Subcutaneous abdominal adipose tissue (tissue), 5 donors: ENCODE data around the gene CENPO.

ENCODE experiments used
- H3K27ac ChIP-seq: one replicate; pipeline ENCODE4 v1.7.0; 2013; ENCODE audit warnings: low read depth, mild to moderate bottlenecking, inconsistent platforms, low read length, moderate library complexity
- H3K27me3 ChIP-seq, 5 donors: one replicate each; pipeline ENCODE4 v1.7.0; 2013; ENCODE audit warnings: low read length in 5 of 5, inconsistent platforms in 1 of 5; ENCODE audit not compliant: control insufficient read depth in 5 of 5, insufficient read depth in 4 of 5
- H3K36me3 ChIP-seq, 5 donors: one replicate each; pipeline ENCODE4 v1.7.0; 2013; ENCODE audit warnings: low read length in 5 of 5; ENCODE audit not compliant: control insufficient read depth in 5 of 5, insufficient read depth in 5 of 5
- H3K4me1 ChIP-seq, 5 donors: one replicate each; pipeline ENCODE4 v1.7.0; 2013; ENCODE audit warnings: low read length in 5 of 5, mild to moderate bottlenecking in 3 of 5, moderate library complexity in 1 of 5; ENCODE audit not compliant: control insufficient read depth in 5 of 5, insufficient read depth in 5 of 5
- H3K4me3 ChIP-seq, 5 donors: one replicate each; pipeline ENCODE4 v1.7.0; 2013; ENCODE audit warnings: low read length in 5 of 5, low read depth in 1 of 5
- H3K9ac ChIP-seq, 5 donors: one replicate each; pipeline ENCODE4 v1.7.0; 2013; ENCODE audit warnings: low read length in 5 of 5, mild to moderate bottlenecking in 4 of 5, moderate library complexity in 3 of 5
- H3K9me3 ChIP-seq, 5 donors: one replicate each; pipeline ENCODE4 v1.7.0; 2013; ENCODE audit warnings: low read length in 5 of 5; ENCODE audit not compliant: control insufficient read depth in 5 of 5
- donor health status: healthy.
- donor health status: healthy.
- donor health status: healthy.
- donor health status: healthy.
- donor health status: healthy.

Gene CENPO

DNA sequence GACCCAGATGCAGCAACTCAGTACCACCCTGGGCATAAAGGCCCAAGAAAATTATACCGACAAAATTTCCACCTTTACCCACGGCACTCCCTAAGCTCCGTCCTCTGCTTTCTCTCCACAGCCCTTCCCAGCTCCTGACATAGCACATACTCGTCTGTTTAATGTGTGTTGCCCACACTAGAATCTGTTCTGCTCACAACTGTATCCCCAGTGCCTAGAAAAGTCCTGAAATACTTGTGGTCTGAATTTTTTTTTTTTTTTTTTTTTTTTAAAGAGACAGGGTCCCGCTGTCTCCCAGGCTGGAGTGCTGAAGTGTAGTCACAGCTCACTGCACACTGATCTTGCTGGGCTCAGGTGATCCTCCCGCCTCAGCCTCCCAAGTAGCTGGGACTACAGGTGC lies 64.5 kb downstream of the CENPO start:
- Histone ChIP-seq H3K4me3 (no peak overlapping the region), H3K9me3 (no peaks in the 10 kb centered on the region), H3K4me1 (peaks cover 4 to 51% (median 34%) of the 10 kb centered on the region in 5 donors), H3K36me3 (no peaks in the 10 kb centered on the region), H3K9ac (no peak overlapping the region), H3K27ac (no peak overlapping the region), H3K27me3 (no peaks in the 10 kb centered on the region)

DNA sequence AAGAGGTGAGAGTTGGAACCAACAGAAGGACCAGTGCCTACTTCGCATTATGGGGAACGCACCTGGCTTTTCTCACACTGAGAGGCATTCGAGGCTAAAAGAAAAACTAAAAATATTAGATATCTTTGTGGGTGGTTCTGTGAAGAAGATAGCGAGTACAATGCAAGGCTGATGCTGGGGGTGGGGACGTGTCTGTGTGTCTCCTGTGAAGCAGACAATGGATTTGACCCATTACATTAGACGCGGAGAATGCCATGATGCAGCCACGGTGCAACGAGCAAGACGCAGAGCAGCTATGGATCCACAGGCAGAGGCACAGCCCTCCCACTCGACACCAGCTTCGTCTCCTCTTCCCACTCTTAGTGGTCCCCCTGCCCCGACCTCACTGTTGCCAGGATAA lies 65.8 kb downstream of the CENPO start:
- Histone ChIP-seq H3K4me1 (peaks cover 4 to 51% (median 34%) of the 10 kb centered on the region in 5 donors), H3K4me3 (no peak overlapping the region), H3K9me3 (no peaks in the 10 kb centered on the region), H3K27me3 (no peaks in the 10 kb centered on the region), H3K27ac (no peak overlapping the region), H3K36me3 (no peaks in the 10 kb centered on the region), H3K9ac (no peak overlapping the region)

DNA sequence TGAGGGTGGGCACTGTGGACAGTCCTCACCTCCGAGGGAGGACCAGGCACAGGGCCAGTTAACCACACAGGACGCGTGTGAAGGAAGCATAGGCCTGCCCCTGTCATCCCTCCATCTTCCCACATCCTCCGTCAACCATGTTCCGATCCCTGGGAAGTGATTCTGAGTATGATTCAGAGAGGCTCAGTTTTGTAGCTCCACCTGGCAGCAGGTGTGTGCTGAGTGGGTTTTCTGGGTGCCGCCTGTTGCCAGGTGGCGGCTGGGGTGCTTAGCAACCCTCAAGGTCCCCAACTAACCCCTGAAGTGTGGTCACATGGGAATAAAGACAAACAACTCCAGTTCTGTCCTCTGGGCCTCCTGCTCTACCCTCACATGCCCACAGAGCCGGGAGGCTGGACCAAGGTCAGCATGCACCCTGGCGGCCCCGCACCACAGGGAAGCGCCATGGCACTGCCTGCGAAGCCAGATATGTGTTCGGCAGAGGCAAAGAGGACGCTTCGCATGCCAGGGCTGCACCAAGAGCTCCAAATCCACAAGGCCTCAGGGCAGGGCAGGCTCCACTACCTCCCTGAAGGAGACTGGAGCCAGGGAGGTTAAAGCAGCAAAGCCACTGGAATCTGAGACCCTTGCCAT lies 66.9 kb downstream of the CENPO start:
- Histone ChIP-seq H3K27ac (no peak overlapping the region), H3K4me3 (no peak overlapping the region), H3K27me3 (no peaks in the 10 kb centered on the region), H3K9me3 (no peaks in the 10 kb centered on the region), H3K36me3 (no peaks in the 10 kb centered on the region), H3K4me1 (peaks cover 4 to 51% (median 33%) of the 10 kb centered on the region in 5 donors), H3K9ac (no peak overlapping the region)

GRCh38 chr2:24860631-24861030 lies 67.4 kb downstream of the CENPO start:
- H3K4me3 ChIP-seq, result no peak overlapping the region
- H3K4me1 ChIP-seq, result peaks cover 4 to 45% (median 28%) of the 10 kb centered on the region in 5 donors
- no peaks in the 10 kb centered on the region for H3K36me3 ChIP-seq
- no peaks in the 10 kb centered on the region for H3K9me3 ChIP-seq
- no peak overlapping the region for H3K9ac ChIP-seq
- no peaks in the 10 kb centered on the region for H3K27me3 ChIP-seq
- H3K27ac ChIP-seq, result no peak overlapping the region

GRCh38 chr2:24861500-24861899 lies 68.3 kb downstream of the CENPO start:
- Histone ChIP-seq H3K4me3 (no peak overlapping the region), H3K27ac (peak overlapping the region; percentile 65), H3K36me3 (no peaks in the 10 kb centered on the region), H3K9me3 (no peaks in the 10 kb centered on the region), H3K27me3 (no peaks in the 10 kb centered on the region), H3K4me1 (peaks cover 4 to 36% (median 21%) of the 10 kb centered on the region in 5 donors), H3K9ac (no peak overlapping the region)

DNA sequence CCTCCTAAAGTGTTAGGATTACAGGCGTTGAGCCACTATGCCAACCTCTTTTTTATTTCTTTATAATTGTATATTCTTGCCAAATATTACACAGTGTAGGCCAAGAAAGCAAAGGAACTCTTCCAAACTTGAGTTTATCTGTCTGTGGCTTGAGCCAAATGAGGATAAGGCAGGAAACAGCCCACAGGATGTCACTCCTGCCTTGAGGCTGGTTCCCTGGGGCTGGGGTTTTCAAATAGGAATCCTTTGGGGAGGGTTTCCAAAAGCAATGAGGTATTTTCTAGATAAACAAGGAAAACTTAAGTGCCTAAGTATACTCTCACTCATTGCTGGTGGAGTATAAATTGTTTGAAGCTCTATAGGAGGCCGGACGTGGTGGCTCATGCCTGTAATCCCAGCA lies 70.4 kb downstream of the CENPO start:
- Histone ChIP-seq H3K27me3 (no peaks in the 10 kb centered on the region), H3K4me3 (no peak overlapping the region), H3K27ac (peak overlapping the region; percentile 7), H3K4me1 (peaks cover 0 to 28% (median 14%) of the 10 kb centered on the region in 5 donors), H3K9ac (no peak overlapping the region), H3K9me3 (no peaks in the 10 kb centered on the region), H3K36me3 (no peaks in the 10 kb centered on the region)

GRCh38 chr2:24866946-24867345 lies 73.7 kb downstream of the CENPO start:
- H3K36me3 ChIP-seq, result peaks cover 0 to 3% (median 0%) of the 10 kb centered on the region in 5 donors
- no peaks in the 10 kb centered on the region for H3K9me3 ChIP-seq
- H3K9ac ChIP-seq, result no peak overlapping the region
- no peak overlapping the region for H3K4me3 ChIP-seq
- H3K27ac ChIP-seq, result no peak overlapping the region
- H3K4me1 ChIP-seq, result peaks cover 0 to 9% (median 5%) of the 10 kb centered on the region in 5 donors
- H3K27me3 ChIP-seq, result no peaks in the 10 kb centered on the region

- Histone ChIP-seq H3K9ac (no peak overlapping the region), H3K4me1 (peaks cover 5 to 31% (median 20%) of the 10 kb centered on the region in 5 donors), H3K27ac (no peak overlapping the region), H3K27me3 (no peaks in the 10 kb centered on the region), H3K4me3 (no peak overlapping the region), H3K36me3 (peaks cover 0 to 5% (median 0%) of the 10 kb centered on the region in 5 donors), H3K9me3 (no peaks in the 10 kb centered on the region)
Measured at GRCh38 chr2:24870440-24870839, 77.2 kb downstream of the CENPO start.

- Histone ChIP-seq H3K9ac (no peak overlapping the region), H3K36me3 (peaks cover 0 to 5% (median 0%) of the 10 kb centered on the region in 5 donors), H3K4me3 (no peak overlapping the region), H3K27ac (no peak overlapping the region), H3K9me3 (no peaks in the 10 kb centered on the region), H3K4me1 (peaks cover 5 to 31% (median 20%) of the 10 kb centered on the region in 5 donors), H3K27me3 (no peaks in the 10 kb centered on the region)
Measured at GRCh38 chr2:24870891-24871705, 77.9 kb downstream of the CENPO start.

GRCh38 chr2:24871852-24872333 lies 78.7 kb downstream of the CENPO start:
- peaks cover 0 to 5% (median 0%) of the 10 kb centered on the region in 5 donors for H3K36me3 ChIP-seq
- no peak overlapping the region for H3K4me3 ChIP-seq
- H3K27me3 ChIP-seq, result no peaks in the 10 kb centered on the region
- peaks cover 5 to 31% (median 20%) of the 10 kb centered on the region in 5 donors for H3K4me1 ChIP-seq
- H3K9me3 ChIP-seq, result no peaks in the 10 kb centered on the region
- H3K9ac ChIP-seq, result peak overlapping the region in 1 of 5 donors; percentile 12
- no peak overlapping the region for H3K27ac ChIP-seq
